Neural cell (in vitro differentiated cells): Measurements from ENCODE around the gene TNRC6A. TPM values are rescaled to one million over a fixed set of nuclear protein-coding genes. Genes with fewer than 3 reads are reported as not detected.
"Not testable (repeated sequence)": the region's sequence is repeated elsewhere in the genome, so short reads cannot be mapped to it uniquely, and the experiment has no call there.

Experiments used
- H2AFZ ChIP-seq: fragments of 200-600, 300-800 bp; sonication (generic), shearing (Covaris generic); 2 replicates; pipeline ENCODE4 v1.6.0; 2014; ENCODE audit warnings: low read depth, mild to moderate bottlenecking, antibody characterized with exemption, low read length, moderate library complexity
- H3F3A ChIP-seq: fragments of 200-600 bp; shearing (Covaris generic); 2 replicates; pipeline ENCODE4 v1.6.1; 2016; ENCODE audit warnings: mild to moderate bottlenecking, moderate library complexity, mixed read lengths, antibody characterized with exemption, low read length; ENCODE audit not compliant: insufficient read depth, poor library complexity, severe bottlenecking
- H3K27ac ChIP-seq: fragments of 200-600, 300-800 bp; sonication (generic), shearing (Covaris generic); 2 replicates; pipeline ENCODE4 v1.5.1; 2014; ENCODE audit warnings: mild to moderate bottlenecking, low read length, moderate library complexity
- H3K27me3 ChIP-seq: fragments of 300-800, 200-600 bp; sonication (generic), shearing (Covaris generic); 2 replicates; pipeline ENCODE4 v1.6.0; 2014; ENCODE audit warnings: mild to moderate bottlenecking, low read depth, low read length, moderate library complexity; ENCODE audit not compliant: insufficient read depth
- H3K36me3 ChIP-seq: fragments of 300-800, 200-600 bp; sonication (generic), shearing (Covaris generic); 2 replicates; pipeline ENCODE4 v1.5.1; 2014; ENCODE audit warnings: mild to moderate bottlenecking, antibody characterized with exemption, low read length, moderate library complexity; ENCODE audit not compliant: insufficient read depth
- H3K4me2 ChIP-seq: fragments of 300-800, 200-600 bp; sonication (generic), shearing (Covaris generic); 2 replicates; pipeline ENCODE4 v1.6.0; 2014; ENCODE audit warnings: mild to moderate bottlenecking, low read length
- H3K4me3 ChIP-seq: fragments of 300-800, 200-600 bp; sonication (generic), shearing (Covaris generic); 2 replicates; pipeline ENCODE4 v1.5.1; 2014; ENCODE audit warnings: mild to moderate bottlenecking, low read length, moderate library complexity
- H3K79me2 ChIP-seq: fragments of 200-600 bp; shearing (Covaris generic); replicated peaks from 2 replicates; pipeline ENCODE4 v1.6.0; 2014; ENCODE audit warnings: mild to moderate bottlenecking, low read length, moderate library complexity; ENCODE audit not compliant: insufficient read depth
- H3K9ac ChIP-seq: fragments of 300-800, 200-600 bp; sonication (generic), shearing (Covaris generic); 2 replicates; pipeline ENCODE4 v1.6.1; 2016; ENCODE audit warnings: mild to moderate bottlenecking, low read length, mixed read lengths
- H3K9me2 ChIP-seq: fragments of 200-600 bp; shearing (Covaris generic); 2 replicates; pipeline ENCODE4 v1.6.1; 2016; ENCODE audit warnings: mild to moderate bottlenecking, low read length, mixed read lengths; ENCODE audit not compliant: insufficient read depth
- H3K9me3 ChIP-seq: fragments of 200-600, 300-800 bp; sonication (generic), shearing (Covaris generic); 2 replicates; pipeline ENCODE4 v1.6.1; 2016; ENCODE audit warnings: mild to moderate bottlenecking, mixed run types, low read length, moderate library complexity, mixed read lengths
- H4K20me1 ChIP-seq: fragments of 200-600 bp; shearing (Covaris generic); 2 replicates; pipeline ENCODE4 v1.6.1; 2016; ENCODE audit warnings: mild to moderate bottlenecking, mixed run types; ENCODE audit not compliant: insufficient read depth
- EP300 ChIP-seq: fragments of 450-650 bp; conservative IDR thresholded peaks from 2 replicates; pipeline ENCODE4 v1.6.1; 2014; ENCODE audit warnings: antibody characterized with exemption, mild to moderate bottlenecking, moderate library complexity; ENCODE audit not compliant: poor library complexity, severe bottlenecking
- EZH2 ChIP-seq: fragments of 200-600, 300-800 bp; shearing (Covaris generic), sonication (generic); IDR thresholded peaks from 2 replicates; pipeline ENCODE4 v1.6.1; 2014; ENCODE audit warnings: antibody characterized with exemption, low read length, borderline replicate concordance, mild to moderate bottlenecking; ENCODE audit not compliant: insufficient read depth, poor library complexity, severe bottlenecking
- MXI1 ChIP-seq: fragments of 450-650 bp; conservative IDR thresholded peaks from 2 replicates; pipeline ENCODE4 v1.6.1; 2014; ENCODE audit warnings: antibody characterized with exemption, mild to moderate bottlenecking; ENCODE audit not compliant: poor library complexity, severe bottlenecking
- POLR2AphosphoS5 ChIP-seq: IDR thresholded peaks from 2 replicates; pipeline ENCODE4 v1.6.1; 2012
- RAD21 ChIP-seq: fragments of 450-650 bp; conservative IDR thresholded peaks from 2 replicates; pipeline ENCODE4 v1.6.1; 2014; ENCODE audit warnings: antibody characterized with exemption, mild to moderate bottlenecking, moderate library complexity
- REST ChIP-seq: IDR thresholded peaks from 2 replicates; pipeline ENCODE4 v1.6.1; 2012; ENCODE audit warnings: borderline replicate concordance
- SMC3 ChIP-seq: fragments of 450-650 bp; conservative IDR thresholded peaks from 2 replicates; pipeline ENCODE4 v1.6.1; 2014; ENCODE audit warnings: antibody characterized with exemption, mild to moderate bottlenecking, moderate library complexity; ENCODE audit not compliant: poor library complexity
- TAF1 ChIP-seq: IDR thresholded peaks from 2 replicates; pipeline ENCODE4 v1.6.1; 2012; ENCODE audit warnings: low read depth
- polyA plus RNA-seq: library from polyadenylated mRNA; depleted of rRNA; stranded (reverse); fragments of >200 nt; gene quantifications from 2 replicates; pipeline ENCODE4 v1.2.3, GENCODE V29; 2014
- TF ChIP-seq, protein P1 (sequence below): fragments of 450-650 bp; IDR thresholded peaks from 2 replicates; pipeline ENCODE4 v1.5.1; 2014; ENCODE audit warnings: antibody characterized with exemption, mild to moderate bottlenecking, moderate library complexity; ENCODE audit not compliant: poor library complexity, severe bottlenecking

TNRC6A gene
- polyA plus RNA-seq, 1 donor from 2014 or later: 32.1 TPM

DNA sequence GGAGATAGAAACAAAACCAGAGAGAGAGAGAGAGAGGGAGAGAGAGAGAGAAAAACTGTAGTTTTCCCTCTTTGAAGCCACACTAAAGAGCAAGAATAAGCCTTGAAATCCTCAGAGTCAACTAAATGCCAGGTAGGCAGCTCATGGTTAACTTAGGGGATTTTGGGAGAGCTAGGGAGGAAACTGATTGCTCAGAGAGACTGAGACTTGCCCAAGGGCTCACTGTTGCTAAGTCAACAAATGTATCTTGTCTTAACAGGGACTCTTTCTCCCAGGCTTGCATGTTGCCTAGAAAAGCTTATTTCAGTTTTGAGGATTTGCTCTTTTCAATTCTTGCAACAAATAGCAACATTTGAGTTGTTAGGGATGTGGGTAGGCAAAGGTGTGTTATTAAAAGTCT lies 111.8 kb downstream of the TNRC6A start:
- H3K27ac ChIP-seq: no peak overlapping the region
- no peaks in the 10 kb centered on the region for H4K20me1 ChIP-seq
- TF ChIP-seq SMC3 (no peak), POLR2AphosphoS5 (no peak), RAD21 (no peak), MXI1 (no peak), REST (no peak), EZH2 (no peak), EP300 (no peak), TAF1 (no peak)
- TF ChIP-seq, protein P1, sequence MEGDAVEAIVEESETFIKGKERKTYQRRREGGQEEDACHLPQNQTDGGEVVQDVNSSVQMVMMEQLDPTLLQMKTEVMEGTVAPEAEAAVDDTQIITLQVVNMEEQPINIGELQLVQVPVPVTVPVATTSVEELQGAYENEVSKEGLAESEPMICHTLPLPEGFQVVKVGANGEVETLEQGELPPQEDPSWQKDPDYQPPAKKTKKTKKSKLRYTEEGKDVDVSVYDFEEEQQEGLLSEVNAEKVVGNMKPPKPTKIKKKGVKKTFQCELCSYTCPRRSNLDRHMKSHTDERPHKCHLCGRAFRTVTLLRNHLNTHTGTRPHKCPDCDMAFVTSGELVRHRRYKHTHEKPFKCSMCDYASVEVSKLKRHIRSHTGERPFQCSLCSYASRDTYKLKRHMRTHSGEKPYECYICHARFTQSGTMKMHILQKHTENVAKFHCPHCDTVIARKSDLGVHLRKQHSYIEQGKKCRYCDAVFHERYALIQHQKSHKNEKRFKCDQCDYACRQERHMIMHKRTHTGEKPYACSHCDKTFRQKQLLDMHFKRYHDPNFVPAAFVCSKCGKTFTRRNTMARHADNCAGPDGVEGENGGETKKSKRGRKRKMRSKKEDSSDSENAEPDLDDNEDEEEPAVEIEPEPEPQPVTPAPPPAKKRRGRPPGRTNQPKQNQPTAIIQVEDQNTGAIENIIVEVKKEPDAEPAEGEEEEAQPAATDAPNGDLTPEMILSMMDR: no peak
- H3K79me2 ChIP-seq: no peaks in the 10 kb centered on the region
- no peaks in the 10 kb centered on the region for H3K9me2 ChIP-seq
- H3K4me3 ChIP-seq: no peak overlapping the region
- H3F3A ChIP-seq: no peaks in the 10 kb centered on the region
- no peak overlapping the region for H2AFZ ChIP-seq
- no peaks in the 10 kb centered on the region for H3K36me3 ChIP-seq
- H3K9me3 ChIP-seq: no peaks in the 10 kb centered on the region
- no peaks in the 10 kb centered on the region for H3K27me3 ChIP-seq
- H3K4me2 ChIP-seq: no peak overlapping the region
- no peak overlapping the region for H3K9ac ChIP-seq

GRCh38 chr16:24844101-24845030 lies 114.9 kb downstream of the TNRC6A start:
- Histone ChIP-seq H3F3A (no peaks in the 10 kb centered on the region), H3K27ac (no peak overlapping the region), H3K79me2 (no peaks in the 10 kb centered on the region), H3K36me3 (no peaks in the 10 kb centered on the region), H3K9ac (no peak overlapping the region), H2AFZ (no peak overlapping the region), H3K27me3 (no peaks in the 10 kb centered on the region), H3K4me3 (no peak overlapping the region), H4K20me1 (no peaks in the 10 kb centered on the region), H3K4me2 (no peak overlapping the region), H3K9me3 (no peaks in the 10 kb centered on the region), H3K9me2 (no peaks in the 10 kb centered on the region)
- TF ChIP-seq MXI1 (no peak), REST (no peak), EP300 (no peak), EZH2 (no peak), SMC3 (no peak), TAF1 (no peak), POLR2AphosphoS5 (no peak), RAD21 (no peak)
- TF ChIP-seq, protein P1: no peak

DNA sequence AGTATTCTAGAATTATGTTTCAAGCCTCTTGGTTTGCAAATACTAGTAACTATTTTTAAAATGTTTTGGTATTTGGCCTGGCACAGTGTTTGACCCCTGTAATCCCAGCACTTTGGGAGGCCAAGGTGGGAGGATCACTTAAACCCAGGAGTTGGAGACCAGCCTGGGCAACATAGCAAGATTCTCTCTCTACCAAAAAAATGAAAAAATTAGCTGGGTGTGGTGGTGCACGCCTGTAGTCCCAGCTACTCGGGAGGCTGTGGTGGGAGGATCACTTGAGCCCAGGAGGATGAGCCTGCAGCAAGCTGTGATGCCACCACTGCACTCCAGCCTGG lies 115.5 kb downstream of the TNRC6A start:
- not testable (repeated sequence) for H3K9me3 ChIP-seq, H3K27ac ChIP-seq, H3K9ac ChIP-seq, H3K79me2 ChIP-seq, H3K4me3 ChIP-seq, H3K36me3 ChIP-seq, H3K9me2 ChIP-seq, H3K4me2 ChIP-seq, H3K27me3 ChIP-seq, H4K20me1 ChIP-seq, H3F3A ChIP-seq, H2AFZ ChIP-seq
